G401.6 (cell line): ENCODE measurements around the gene SH3PXD2A.

Experiments
- FAIRE-seq: peaks from 2 replicates; lab custom pipeline; 2012; peaks lifted over from hg19 to GRCh38; lab: Jason Lieb, UNC

Gene SH3PXD2A

GRCh38 chr10:103556383-103557007 is 298.9 kb downstream of the SH3PXD2A start:
- FAIRE-seq, result no peak

GRCh38 chr10:103555712-103556111 is 299.7 kb downstream of the SH3PXD2A start:
- FAIRE-seq, result no peak

- no peak for FAIRE-seq
These were observed 300.1 kb downstream of the SH3PXD2A start for GRCh38 chr10:103555325-103555649.

- no peak for FAIRE-seq
These were observed 300.7 kb downstream of the SH3PXD2A start for GRCh38 chr10:103554488-103555324.

GRCh38 chr10:103553743-103554487 is 301.5 kb downstream of the SH3PXD2A start:
- FAIRE-seq, result no peak

GRCh38 chr10:103552856-103553742 is 302.3 kb downstream of the SH3PXD2A start:
- no peak for FAIRE-seq

GRCh38 chr10:103551619-103552602 is 303.5 kb downstream of the SH3PXD2A start:
- FAIRE-seq, result no peak

GRCh38 chr10:103550229-103550628 is 305.1 kb downstream of the SH3PXD2A start:
- FAIRE-seq, result no peak

GRCh38 chr10:103549349-103549685 is 306.1 kb downstream of the SH3PXD2A start:
- no peak for FAIRE-seq

- no peak for FAIRE-seq
These were observed 306.6 kb downstream of the SH3PXD2A start for GRCh38 chr10:103548581-103549348.

GRCh38 chr10:103548006-103548405 is 307.4 kb downstream of the SH3PXD2A start:
- no peak for FAIRE-seq

- FAIRE-seq, result no peak
These were observed 307.9 kb downstream of the SH3PXD2A start for GRCh38 chr10:103547391-103547946.

GRCh38 chr10:103546401-103546800 is 309.0 kb downstream of the SH3PXD2A start:
- FAIRE-seq, result no peak

- no peak for FAIRE-seq
These were observed 309.6 kb downstream of the SH3PXD2A start for GRCh38 chr10:103545771-103546281.

- FAIRE-seq, result no peak
These were observed 310.0 kb downstream of the SH3PXD2A start for GRCh38 chr10:103545366-103545765.

GRCh38 chr10:103544657-103545310 is 310.6 kb downstream of the SH3PXD2A start:
- FAIRE-seq, result no peak
